Measurements from ENCODE around the gene ANKRD33.

GRCh38 chr12:51890511-51891171, 2.7 kb downstream of the ANKRD33 start:
- no peak for TF ChIP-seq CTCF (IDR thresholded peaks at IDR 0.05; ENCODE audit: low read length)
- no peak for TF ChIP-seq EZH2phosphoT487 (IDR thresholded peaks at IDR 0.05; ENCODE audit: low read length)
- TF ChIP-seq EZH2 (optimal IDR thresholded peaks at IDR 0.05; ENCODE audit: low read depth, low read length) = no peak
